Right lobe of liver (tissue), 6 donors: ENCODE data around the gene TNFRSF19. TPM values are rescaled to one million over a fixed set of nuclear protein-coding genes. Genes with fewer than 3 reads are reported as not detected.
A peak's percentile ranks its signal among the peaks of the same experiment; 100 is the strongest.
"Not testable (repeated sequence)": the region's sequence is repeated elsewhere in the genome, so short reads cannot be mapped to it uniquely, and the experiment has no call there.

ENCODE experiments used
- ATAC-seq, 4 donors: fragments of 200-7000 bp; cut with Tn5 transposase; one replicate each; pipeline ENCODE4 v1.9.1; 2020; ENCODE audit warnings: mild to moderate bottlenecking in 4 of 4, moderate library complexity in 4 of 4
- DNase-seq, 3 donors: peaks; one replicate each; pipeline ENCODE4 v3.0.0-alpha.2; 2020
- H3K27ac ChIP-seq, 3 donors: fragments of 200-600 bp; one replicate each; pipeline ENCODE4 v1.8.0; 2022
- H3K27me3 ChIP-seq, 2 donors: fragments of 200-600 bp; one replicate each; pipeline ENCODE4 v1.8.0; 2022
- H3K36me3 ChIP-seq, 4 donors: fragments of 200-600 bp; sonication (generic) in 1 of 4; one replicate each; pipeline versions ENCODE4 v1.5.1 to v1.8.0; 2017 to 2022; ENCODE audit warnings: control low read depth in 1 of 4
- H3K4me1 ChIP-seq, 4 donors: fragments of 200-600 bp; sonication (generic) in 1 of 4; one replicate each; pipeline versions ENCODE4 v1.5.1 to v1.8.0; 2017 to 2022; ENCODE audit warnings: control low read depth in 1 of 4
- H3K4me3 ChIP-seq, 3 donors: fragments of 200-600 bp; one replicate each; pipeline ENCODE4 v1.8.0; 2022
- H3K9me3 ChIP-seq, 4 donors: fragments of 200-600 bp; sonication (generic) in 1 of 4; one replicate each; pipeline versions ENCODE4 v1.5.1 to v1.8.0; 2017 to 2022; ENCODE audit warnings: control low read depth in 1 of 4
- POLR2A ChIP-seq: fragments of 450-650 bp; IDR thresholded peaks from one replicate; pipeline ENCODE4 v1.6.1; 2017; ENCODE audit warnings: antibody characterized with exemption, mild to moderate bottlenecking
- WGBS: methylation state at CpG from one replicate; pipeline ENCODE4 v1.1.6; 2018; ENCODE audit warnings: low coverage, low lambda C conversion rate; ENCODE audit not compliant: insufficient coverage; ENCODE audit errors: missing lambda C conversion rate; 5-methylcytosine and 5-hydroxymethylcytosine counted together
- intact Hi-C, 2 donors: fragments of 100-400 bp; cut with DNase I; formaldehyde crosslinking; loops; one replicate each; pipeline versions ENCODE4 v1.11.2 to v1.14.1; 2022
- total RNA-seq, 6 experiments: library from RNA; depleted of rRNA in 2 of 6; stranded (reverse); fragments of >200 nt in 2 of 6; fragmentation: NEBNext Ultra II Directional in 3 of 6; extraction: Animal tissue kit (Norgen Biotek cat#: 25700) in 3 of 6; gene quantifications; one replicate each; pipeline versions ENCODE4 v1.1.0 to v1.2.4, GENCODE V29; 2016 to 2023
- TF ChIP-seq, protein P1 (sequence below), 4 donors: fragments of 200-600 bp in 3 of 4; fragments of 450-650 bp in 1 of 4; IDR thresholded peaks; one replicate each; pipeline versions ENCODE4 v1.5.1 to v1.8.0; 2016 to 2022; ENCODE audit warnings: antibody characterized with exemption in 4 of 4, mild to moderate bottlenecking in 2 of 4
- donor health status: DM: no; HTN: yes; CAD: no.
- donor health status: DM: no; HTN: no; CAD: no.
- donor health status: DM: no; HTN: no; CAD: no.
- donor health status: DM: no; HTN: yes; CAD: no.
- donor health status: DM: no; HTN: yes; CAD: no.

The TNFRSF19 gene
- total RNA-seq, 6 experiments from 2014 or later, result 0.06 to 0.37 (median 0.29) TPM; not detected in 1

GRCh38 chr13:23674795-23675640 lies 104.8 kb downstream of the TNFRSF19 start:
- H3K9me3 ChIP-seq, result no peaks in the 10 kb centered on the region
- TF ChIP-seq, protein P1, sequence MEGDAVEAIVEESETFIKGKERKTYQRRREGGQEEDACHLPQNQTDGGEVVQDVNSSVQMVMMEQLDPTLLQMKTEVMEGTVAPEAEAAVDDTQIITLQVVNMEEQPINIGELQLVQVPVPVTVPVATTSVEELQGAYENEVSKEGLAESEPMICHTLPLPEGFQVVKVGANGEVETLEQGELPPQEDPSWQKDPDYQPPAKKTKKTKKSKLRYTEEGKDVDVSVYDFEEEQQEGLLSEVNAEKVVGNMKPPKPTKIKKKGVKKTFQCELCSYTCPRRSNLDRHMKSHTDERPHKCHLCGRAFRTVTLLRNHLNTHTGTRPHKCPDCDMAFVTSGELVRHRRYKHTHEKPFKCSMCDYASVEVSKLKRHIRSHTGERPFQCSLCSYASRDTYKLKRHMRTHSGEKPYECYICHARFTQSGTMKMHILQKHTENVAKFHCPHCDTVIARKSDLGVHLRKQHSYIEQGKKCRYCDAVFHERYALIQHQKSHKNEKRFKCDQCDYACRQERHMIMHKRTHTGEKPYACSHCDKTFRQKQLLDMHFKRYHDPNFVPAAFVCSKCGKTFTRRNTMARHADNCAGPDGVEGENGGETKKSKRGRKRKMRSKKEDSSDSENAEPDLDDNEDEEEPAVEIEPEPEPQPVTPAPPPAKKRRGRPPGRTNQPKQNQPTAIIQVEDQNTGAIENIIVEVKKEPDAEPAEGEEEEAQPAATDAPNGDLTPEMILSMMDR (IDR thresholded peaks at IDR 0.05), result no peak
- no peak for TF ChIP-seq POLR2A
- H3K27ac ChIP-seq, result no peak overlapping the region
- 73% methylated on average over 5 of the region's 5 CpGs for WGBS
- H3K27me3 ChIP-seq, result no peaks in the 10 kb centered on the region
- intact Hi-C loops, result no loop called here
- H3K4me3 ChIP-seq, result no peak overlapping the region
- no peaks in the 10 kb centered on the region for H3K4me1 ChIP-seq
- H3K36me3 ChIP-seq, result no peaks in the 10 kb centered on the region
- no peak for DNase-seq
- ATAC-seq, result no peak

GRCh38 chr13:23677679-23678288 lies 107.6 kb downstream of the TNFRSF19 start:
- H3K9me3 ChIP-seq, H3K4me1 ChIP-seq, intact Hi-C loops, DNase-seq, H3K4me3 ChIP-seq, H3K27ac ChIP-seq, H3K27me3 ChIP-seq, H3K36me3 ChIP-seq: not testable (repeated sequence)
- WGBS, result 100% methylated on average over 3 of the region's 24 CpGs
- peak in 1 of 4 donors; percentile 34 for ATAC-seq

DNA sequence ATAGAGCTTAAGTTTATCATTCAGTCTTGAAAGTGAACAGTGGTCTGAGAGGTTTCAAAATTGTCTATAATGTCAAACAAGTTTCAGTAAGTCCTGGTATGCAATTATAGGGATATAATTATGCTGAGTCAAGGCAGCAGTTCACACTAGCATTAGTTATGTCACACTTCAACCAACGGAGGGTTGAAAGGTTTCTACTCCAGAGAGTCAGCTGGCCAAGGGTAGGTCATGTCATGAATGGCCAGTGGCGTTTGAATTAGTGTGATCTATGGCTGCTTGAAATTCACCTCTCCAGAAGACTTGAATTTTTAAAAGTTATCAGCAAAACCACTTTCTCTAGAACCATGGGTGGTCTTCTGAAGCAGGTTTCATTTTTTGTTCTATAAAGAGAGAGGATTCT lies 108.6 kb downstream of the TNFRSF19 start:
- 56% methylated on average over 2 of the region's 2 CpGs for WGBS
- DNase-seq, result no peak
- Histone ChIP-seq H3K27ac (no peak overlapping the region), H3K36me3 (no peaks in the 10 kb centered on the region), H3K4me3 (no peak overlapping the region), H3K4me1 (no peaks in the 10 kb centered on the region), H3K27me3 (no peaks in the 10 kb centered on the region), H3K9me3 (no peaks in the 10 kb centered on the region)
- TF ChIP-seq, protein P1 (IDR thresholded peaks at IDR 0.05), result no peak
- no peak for TF ChIP-seq POLR2A
- intact Hi-C loops, result no loop called here
- no peak for ATAC-seq

DNA sequence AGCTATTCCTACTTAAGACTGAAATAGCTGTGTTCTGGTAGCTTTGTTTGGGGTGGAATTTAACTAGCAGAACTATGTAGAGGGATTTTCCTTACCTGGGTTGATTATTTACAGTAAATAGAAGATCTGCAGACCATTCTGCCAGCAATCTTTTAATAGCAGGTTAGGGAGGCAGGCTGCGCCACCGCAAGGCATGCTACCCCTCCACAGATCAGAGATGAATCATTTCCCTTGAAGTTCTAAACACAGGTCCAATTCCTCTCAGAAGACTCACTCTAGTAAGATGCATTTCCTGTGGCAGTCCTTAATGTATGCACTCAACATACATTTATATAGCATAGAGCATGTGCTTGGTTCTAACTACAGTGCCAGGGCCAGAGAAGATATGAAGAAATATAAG lies 109.0 kb downstream of the TNFRSF19 start:
- Histone ChIP-seq H3K4me1 (no peaks in the 10 kb centered on the region), H3K9me3 (no peaks in the 10 kb centered on the region), H3K27me3 (no peaks in the 10 kb centered on the region), H3K4me3 (no peak overlapping the region), H3K27ac (no peak overlapping the region), H3K36me3 (no peaks in the 10 kb centered on the region)
- TF ChIP-seq, protein P1 (IDR thresholded peaks at IDR 0.05), result no peak
- no peak for TF ChIP-seq POLR2A
- ATAC-seq (no peak), DNase-seq (no peak)
- intact Hi-C loops, result no loop called here
- 75% methylated on average over 2 of the region's 2 CpGs for WGBS
